Trophoblast cell (in vitro differentiated cells and primary cell): ENCODE data around the gene LANCL3.

Source experiments
- DNase-seq, 2 donors: peaks; one replicate each; pipeline ENCODE4 v3.0.0-alpha.2; 2016
- H2AFZ ChIP-seq: 2 replicates; pipeline ENCODE4 v1.6.1; 2013; ENCODE audit warnings: low read length, moderate library complexity, mild to moderate bottlenecking; ENCODE audit not compliant: insufficient read depth, poor library complexity
- H2AK5ac ChIP-seq: 2 replicates; pipeline ENCODE4 v1.6.1; 2013; ENCODE audit warnings: mild to moderate bottlenecking, low read length
- H2BK120ac ChIP-seq: 2 replicates; pipeline ENCODE4 v1.6.1; 2013; ENCODE audit warnings: low read length, mild to moderate bottlenecking, moderate library complexity; ENCODE audit not compliant: insufficient read depth, poor library complexity
- H2BK12ac ChIP-seq: 2 replicates; pipeline ENCODE4 v1.6.1; 2013; ENCODE audit warnings: mild to moderate bottlenecking, low read length, moderate library complexity
- H2BK5ac ChIP-seq: 2 replicates; pipeline ENCODE4 v1.6.1; 2013; ENCODE audit warnings: low read length, low read depth, moderate library complexity, mild to moderate bottlenecking; ENCODE audit not compliant: poor library complexity
- H3K14ac ChIP-seq: 2 replicates; pipeline ENCODE4 v1.6.1; 2013; ENCODE audit warnings: mild to moderate bottlenecking, low read length
- H3K18ac ChIP-seq: 2 replicates; pipeline ENCODE4 v1.6.1; 2013; ENCODE audit warnings: mild to moderate bottlenecking, low read length
- H3K23ac ChIP-seq: 2 replicates; pipeline ENCODE4 v1.6.1; 2013; ENCODE audit warnings: low read length
- H3K27ac ChIP-seq: 2 replicates; pipeline ENCODE4 v1.5.1; 2013; ENCODE audit warnings: low read depth, mild to moderate bottlenecking, inconsistent platforms, low read length, moderate library complexity
- H3K27me3 ChIP-seq: 2 replicates; pipeline ENCODE4 v1.6.1; 2013; ENCODE audit warnings: inconsistent platforms, mild to moderate bottlenecking, low read length, moderate library complexity; ENCODE audit not compliant: insufficient read depth
- H3K36me3 ChIP-seq, 2 experiments: 1 replicate in 1 of 2; 2 replicates in 1 of 2; pipeline ENCODE4 v1.6.1; 2013; ENCODE audit warnings: low read length in 2 of 2, mild to moderate bottlenecking in 2 of 2, moderate library complexity in 1 of 2; ENCODE audit not compliant: insufficient read depth in 2 of 2, control insufficient read depth in 1 of 2
- H3K4ac ChIP-seq: 2 replicates; pipeline ENCODE4 v1.6.1; 2013; ENCODE audit warnings: low read depth, mild to moderate bottlenecking, low read length, moderate library complexity
- H3K4me1 ChIP-seq, 2 experiments: 1 replicate in 1 of 2; 2 replicates in 1 of 2; pipeline ENCODE4 v1.6.1; 2013; ENCODE audit warnings: low read length in 2 of 2, mild to moderate bottlenecking in 2 of 2, moderate library complexity in 1 of 2; ENCODE audit not compliant: insufficient read depth in 2 of 2, control insufficient read depth in 1 of 2
- H3K4me2 ChIP-seq: 2 replicates; pipeline ENCODE4 v1.6.1; 2013; ENCODE audit warnings: inconsistent platforms, mild to moderate bottlenecking, low read length, moderate library complexity
- H3K4me3 ChIP-seq: 2 replicates; pipeline ENCODE4 v1.5.1; 2013; ENCODE audit warnings: mild to moderate bottlenecking, low read depth, low read length, inconsistent platforms
- H3K79me1 ChIP-seq: one replicate; pipeline ENCODE4 v1.6.1; 2013; ENCODE audit warnings: low read length
- H3K79me2 ChIP-seq: 2 replicates; pipeline ENCODE4 v1.6.1; 2013; ENCODE audit warnings: low read length, mild to moderate bottlenecking; ENCODE audit not compliant: control insufficient read depth, insufficient read depth, poor library complexity
- H3K9ac ChIP-seq: 2 replicates; pipeline ENCODE4 v1.6.1; 2013; ENCODE audit warnings: mild to moderate bottlenecking, low read length
- H3K9me3 ChIP-seq: 2 replicates; pipeline ENCODE4 v1.6.1; 2013; ENCODE audit warnings: low read depth, mild to moderate bottlenecking, control low read depth, inconsistent platforms, low read length; ENCODE audit not compliant: insufficient read depth
- H4K12ac ChIP-seq: 2 replicates; pipeline ENCODE4 v1.6.1; 2013; ENCODE audit warnings: low read depth, mild to moderate bottlenecking, low read length, moderate library complexity
- H4K8ac ChIP-seq: 2 replicates; pipeline ENCODE4 v1.6.1; 2013; ENCODE audit warnings: low read depth, mild to moderate bottlenecking, low read length, moderate library complexity
- H4K91ac ChIP-seq: one replicate; pipeline ENCODE4 v1.6.1; 2013; ENCODE audit warnings: low read depth, mild to moderate bottlenecking, low read length, moderate library complexity
- WGBS: extraction: QIAGEN DNeasy Blood & Tissue Kit; methylation state at CpG from one replicate; pipeline ENCODE4 v1.1.7; 2013; ENCODE audit warnings: missing lambda C conversion rate; ENCODE audit not compliant: insufficient read length, insufficient coverage; ENCODE audit errors: extremely low coverage; 5-methylcytosine and 5-hydroxymethylcytosine counted together

LANCL3 gene

GRCh38 chrX:37667141-37667540 is 95.7 kb downstream of the LANCL3 start:
- Histone ChIP-seq H3K27me3 (no peaks in the 10 kb centered on the region), H3K4me2 (no peak overlapping the region), H2AFZ (no peak overlapping the region), H3K23ac (no peak overlapping the region), H4K12ac (no peak overlapping the region), H3K36me3 (no peaks in the 10 kb centered on the region), H3K18ac (no peak overlapping the region), H2BK120ac (no peak overlapping the region), H3K9me3 (no peaks in the 10 kb centered on the region), H3K4ac (no peak overlapping the region), H3K79me1 (no peaks in the 10 kb centered on the region), H3K79me2 (no peaks in the 10 kb centered on the region), H3K4me1 (no peaks in the 10 kb centered on the region), H4K8ac (no peak overlapping the region), H2BK12ac (no peak overlapping the region), H2BK5ac (no peak overlapping the region), H3K27ac (no peak overlapping the region), H3K4me3 (no peak overlapping the region), H3K14ac (no peak overlapping the region), H4K91ac (no peak overlapping the region), H2AK5ac (no peak overlapping the region), H3K9ac (no peak overlapping the region)
- no CpG with 5 or more reads among the region's 6 CpGs for WGBS
- no peak for DNase-seq

GRCh38 chrX:37672563-37672962 is 101.1 kb downstream of the LANCL3 start:
- no peak overlapping the region for H2AFZ ChIP-seq
- H3K9ac ChIP-seq: no peak overlapping the region
- H4K91ac ChIP-seq: no peak overlapping the region
- no peak overlapping the region for H2AK5ac ChIP-seq
- H4K8ac ChIP-seq: no peak overlapping the region
- no peak overlapping the region for H3K18ac ChIP-seq
- H3K4ac ChIP-seq: no peak overlapping the region
- no peaks in the 10 kb centered on the region for H3K79me1 ChIP-seq
- no peak overlapping the region for H4K12ac ChIP-seq
- no peak for DNase-seq
- no peaks in the 10 kb centered on the region for H3K36me3 ChIP-seq
- no peak overlapping the region for H3K4me3 ChIP-seq
- H2BK12ac ChIP-seq: no peak overlapping the region
- H3K27me3 ChIP-seq: no peaks in the 10 kb centered on the region
- no peak overlapping the region for H3K27ac ChIP-seq
- no peak overlapping the region for H3K14ac ChIP-seq
- no peak overlapping the region for H3K23ac ChIP-seq
- H3K9me3 ChIP-seq: no peaks in the 10 kb centered on the region
- WGBS: no CpG with 5 or more reads among the region's 4 CpGs
- H2BK120ac ChIP-seq: no peak overlapping the region
- H3K79me2 ChIP-seq: no peaks in the 10 kb centered on the region
- H3K4me1 ChIP-seq: no peaks in the 10 kb centered on the region
- H2BK5ac ChIP-seq: no peak overlapping the region
- H3K4me2 ChIP-seq: no peak overlapping the region

- no peak overlapping the region for H3K4ac ChIP-seq
- no peak overlapping the region for H2BK12ac ChIP-seq
- H3K79me1 ChIP-seq: no peaks in the 10 kb centered on the region
- H3K4me1 ChIP-seq: no peaks in the 10 kb centered on the region
- H3K9me3 ChIP-seq: no peaks in the 10 kb centered on the region
- no peak overlapping the region for H3K9ac ChIP-seq
- H3K27ac ChIP-seq: no peak overlapping the region
- no peak overlapping the region for H2AFZ ChIP-seq
- H3K4me3 ChIP-seq: no peak overlapping the region
- no peak overlapping the region for H4K12ac ChIP-seq
- no peak overlapping the region for H2BK120ac ChIP-seq
- no peak overlapping the region for H4K91ac ChIP-seq
- no peak overlapping the region for H2AK5ac ChIP-seq
- no peak overlapping the region for H2BK5ac ChIP-seq
- no peaks in the 10 kb centered on the region for H3K36me3 ChIP-seq
- H3K79me2 ChIP-seq: no peaks in the 10 kb centered on the region
- H3K14ac ChIP-seq: no peak overlapping the region
- no peak overlapping the region for H4K8ac ChIP-seq
- no peaks in the 10 kb centered on the region for H3K27me3 ChIP-seq
- no peak overlapping the region for H3K23ac ChIP-seq
- H3K18ac ChIP-seq: no peak overlapping the region
- H3K4me2 ChIP-seq: no peak overlapping the region
- no peak for DNase-seq
Observed at GRCh38 chrX:37676811-37677210, 105.3 kb downstream of the LANCL3 start.

DNA sequence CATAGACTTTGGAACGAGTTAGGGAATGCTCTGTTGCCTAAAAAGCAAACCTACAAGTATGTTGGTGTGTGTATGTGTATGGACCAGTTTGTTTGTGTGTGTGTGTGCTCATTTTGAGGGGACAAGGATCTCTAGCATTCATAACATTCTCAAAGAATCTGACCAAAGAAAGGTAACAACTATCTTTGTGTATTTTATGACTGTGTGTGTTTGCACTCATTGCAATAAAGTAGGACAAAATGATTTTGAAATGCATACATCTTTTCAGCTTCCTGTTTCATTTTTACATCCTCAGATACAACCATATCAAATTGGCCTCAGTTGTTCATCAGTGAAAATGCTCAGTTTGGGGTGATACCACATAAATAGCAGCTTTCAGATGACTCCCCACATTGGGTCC is 105.8 kb downstream of the LANCL3 start:
- no peak overlapping the region for H3K18ac ChIP-seq
- H3K9ac ChIP-seq: no peak overlapping the region
- no CpG with 5 or more reads among the region's 1 CpG for WGBS

More for the DNA sequence above, 105.8 kb downstream of the LANCL3 start:
- Histone ChIP-seq H3K79me1 (no peaks in the 10 kb centered on the region), H3K36me3 (no peaks in the 10 kb centered on the region), H2AK5ac (no peak overlapping the region), H4K8ac (no peak overlapping the region), H2BK5ac (no peak overlapping the region), H2BK12ac (no peak overlapping the region), H3K27ac (no peak overlapping the region), H3K79me2 (no peaks in the 10 kb centered on the region), H4K12ac (no peak overlapping the region), H2BK120ac (no peak overlapping the region), H3K14ac (no peak overlapping the region), H3K4me2 (no peak overlapping the region), H2AFZ (no peak overlapping the region), H3K4me3 (no peak overlapping the region), H3K23ac (no peak overlapping the region), H4K91ac (no peak overlapping the region), H3K27me3 (no peaks in the 10 kb centered on the region), H3K4ac (no peak overlapping the region), H3K4me1 (no peaks in the 10 kb centered on the region), H3K9me3 (no peaks in the 10 kb centered on the region)
- no peak for DNase-seq
